Inflammatory macrophage treated with lipopolysaccharide for 4 hours (primary cell): Measurements from ENCODE around the gene SRSF8.
A peak's percentile ranks its signal among the peaks of the same experiment; 100 is the strongest.

Experiments
- DNase-seq: peaks from one replicate; pipeline ENCODE4 v3.0.0-alpha.2; 2020

The SRSF8 gene

DNA sequence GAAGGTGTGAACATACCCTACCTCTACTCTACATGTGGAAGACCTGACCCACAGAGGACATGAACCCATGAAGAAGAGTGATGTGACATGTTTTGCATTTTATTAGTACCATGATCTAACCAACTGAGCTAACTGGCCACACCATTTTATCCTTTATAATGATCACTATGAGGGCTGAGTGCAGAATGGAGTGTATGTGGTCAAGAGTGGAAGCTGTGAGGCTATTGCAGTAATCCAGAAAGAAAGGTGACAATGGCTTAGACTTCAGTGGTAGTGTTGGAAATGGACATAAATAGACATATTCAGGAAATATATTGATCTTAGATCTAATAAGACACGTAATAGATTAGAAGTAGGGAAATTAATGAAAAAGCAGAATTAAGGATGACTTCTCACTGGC lies 3.8 kb downstream of the SRSF8 start:
- no peak for DNase-seq

DNA sequence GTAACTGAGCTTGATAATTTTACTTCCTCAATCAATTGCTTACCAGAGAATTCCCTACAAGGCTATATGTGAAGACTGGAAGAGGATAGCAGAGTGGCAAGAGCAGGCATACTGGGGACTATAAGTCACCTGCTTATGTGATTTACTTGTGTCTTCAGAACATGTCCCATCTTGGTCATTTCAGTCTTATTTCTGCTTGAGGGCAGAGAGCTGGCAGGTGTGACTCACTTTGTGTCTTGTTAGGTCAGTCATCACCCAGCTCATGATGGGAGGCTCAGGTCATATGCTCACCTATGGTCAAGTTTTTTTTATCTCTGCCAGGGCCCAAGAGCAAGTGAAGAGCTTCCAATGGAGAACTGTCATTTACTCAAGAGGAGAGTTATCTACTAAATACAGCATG lies 6.2 kb downstream of the SRSF8 start:
- no peak for DNase-seq

DNA sequence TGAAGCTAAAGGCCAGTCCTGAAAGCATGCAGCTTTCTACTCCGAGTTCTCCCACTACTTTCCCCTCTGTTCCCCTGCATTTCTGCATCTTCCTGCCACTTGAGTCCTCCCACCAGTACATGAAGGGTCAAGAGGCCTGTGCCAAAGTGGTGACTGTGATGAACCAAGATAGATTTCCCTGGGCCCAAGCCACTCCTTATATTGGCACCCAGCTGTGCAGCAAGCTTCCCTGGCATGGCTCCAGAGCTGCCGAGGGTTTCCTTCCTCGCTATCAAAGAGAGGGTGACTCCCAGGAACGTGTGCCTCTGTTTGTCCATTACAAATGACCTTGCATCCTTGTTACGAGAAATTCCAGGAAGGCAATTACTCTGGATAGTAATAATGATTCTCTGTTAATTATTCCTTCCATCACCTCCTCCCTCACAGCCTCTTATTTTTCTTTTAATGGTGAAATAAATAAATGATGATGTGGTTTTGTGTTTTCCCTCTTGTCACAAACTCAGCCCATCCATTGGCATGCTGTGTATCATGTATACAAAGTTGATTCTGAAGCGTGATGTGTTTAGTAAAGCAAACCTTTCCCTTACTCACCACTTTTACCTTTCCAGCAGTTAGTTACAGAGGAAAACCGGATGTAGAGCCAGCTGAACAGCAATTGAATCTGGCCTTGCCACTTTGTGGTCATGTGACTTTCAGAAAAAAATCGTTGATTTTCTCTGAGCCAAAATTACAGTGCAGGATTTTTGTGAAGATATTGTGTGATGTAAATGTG lies 8.3 kb downstream of the SRSF8 start:
- DNase-seq, result no peak

DNA sequence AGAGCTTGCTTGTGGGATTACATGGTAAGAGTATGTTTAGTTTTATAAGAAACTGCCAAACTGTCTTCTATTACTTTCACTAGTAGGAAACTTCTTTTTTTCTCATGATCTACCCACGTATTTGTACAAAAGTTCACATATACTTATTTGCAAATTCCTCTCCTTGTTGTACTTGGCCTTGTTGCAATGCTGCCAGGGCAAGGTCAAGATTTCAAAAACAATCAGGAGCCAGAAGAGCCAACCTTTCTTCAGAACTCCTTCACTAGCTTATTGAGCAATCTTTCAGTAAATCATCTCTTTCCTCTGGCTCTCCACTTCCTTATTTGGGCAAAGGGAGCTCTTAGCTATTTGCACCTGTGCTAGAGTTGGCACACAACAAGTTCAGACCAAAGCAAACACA lies 9.7 kb downstream of the SRSF8 start:
- peak; percentile 28 for DNase-seq

DNA sequence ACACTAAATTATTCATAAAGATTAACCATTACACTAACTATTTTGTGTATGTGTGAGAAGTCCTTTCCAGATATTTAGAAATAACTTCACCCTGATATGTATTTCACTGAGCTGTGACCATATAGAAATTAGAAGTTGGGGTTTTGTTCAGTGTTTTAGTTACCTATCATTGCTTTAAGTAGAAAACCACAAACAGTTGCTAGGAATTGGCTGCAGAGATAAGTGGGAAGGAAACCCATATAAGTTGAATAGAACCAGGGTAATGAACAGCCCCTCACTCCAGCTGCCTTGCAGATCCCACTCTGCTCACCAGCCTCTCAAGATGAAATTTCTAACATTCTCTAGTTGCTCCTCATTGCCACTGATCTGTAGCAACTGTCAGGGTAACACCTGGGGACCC lies 10.3 kb downstream of the SRSF8 start:
- no peak for DNase-seq

DNA sequence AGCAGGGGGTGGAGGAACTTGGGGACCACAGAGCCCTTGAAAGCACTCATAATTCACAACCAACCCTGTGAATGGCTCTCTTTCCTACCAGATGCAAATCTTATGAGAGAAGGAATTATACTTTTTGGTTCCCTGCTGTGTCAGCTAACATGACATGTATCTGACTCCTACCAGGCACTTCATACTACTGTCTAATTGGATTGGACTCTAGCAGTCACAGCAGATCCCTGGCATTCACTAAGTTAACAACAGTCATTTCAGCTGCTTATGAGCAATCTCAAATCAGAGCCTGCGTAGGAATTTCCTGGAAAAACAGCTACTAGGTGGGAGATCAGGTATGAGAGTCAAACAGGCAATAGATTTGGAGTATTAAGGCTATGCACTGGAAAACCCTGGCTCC lies 11.8 kb downstream of the SRSF8 start:
- no peak for DNase-seq

DNA sequence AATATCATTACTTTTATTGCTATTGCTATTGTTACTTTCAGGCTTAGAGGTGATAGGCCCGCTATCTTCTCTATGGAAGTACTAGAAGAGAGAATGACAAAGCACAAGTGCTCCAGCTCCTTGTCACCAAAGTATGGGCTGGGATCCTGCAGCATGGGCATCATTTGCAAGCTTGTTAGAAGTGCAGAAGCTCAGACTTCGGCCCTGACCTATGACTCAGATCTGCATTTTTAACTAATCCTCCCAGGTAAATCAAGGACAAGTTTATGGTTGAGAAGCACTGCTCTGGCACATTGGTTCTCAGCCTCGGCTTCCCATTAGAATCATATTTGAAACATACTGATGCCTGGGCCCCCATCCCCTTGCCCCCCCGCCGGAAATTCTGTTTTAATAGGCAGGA lies 14.3 kb downstream of the SRSF8 start:
- DNase-seq, result no peak

DNA sequence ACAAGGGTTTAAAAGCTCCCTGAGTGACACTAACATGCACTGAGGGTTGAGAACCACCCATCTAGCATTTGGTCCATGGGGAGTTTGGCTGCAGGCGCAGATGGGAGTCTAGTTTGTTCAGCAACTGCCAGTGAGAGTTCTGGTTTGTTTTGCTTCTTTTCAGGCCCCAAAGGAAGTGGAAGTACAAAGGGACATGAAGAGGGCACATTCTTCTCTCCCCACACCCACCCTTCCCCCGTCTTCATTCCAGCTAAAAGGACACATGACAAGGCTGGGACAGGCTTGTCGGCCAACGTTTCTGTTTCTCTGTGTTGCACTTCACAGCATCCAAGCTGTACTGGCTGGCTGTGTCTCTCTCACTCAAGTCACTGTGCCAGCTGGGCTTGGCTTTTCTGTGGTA lies 14.7 kb downstream of the SRSF8 start:
- DNase-seq, result no peak

DNA sequence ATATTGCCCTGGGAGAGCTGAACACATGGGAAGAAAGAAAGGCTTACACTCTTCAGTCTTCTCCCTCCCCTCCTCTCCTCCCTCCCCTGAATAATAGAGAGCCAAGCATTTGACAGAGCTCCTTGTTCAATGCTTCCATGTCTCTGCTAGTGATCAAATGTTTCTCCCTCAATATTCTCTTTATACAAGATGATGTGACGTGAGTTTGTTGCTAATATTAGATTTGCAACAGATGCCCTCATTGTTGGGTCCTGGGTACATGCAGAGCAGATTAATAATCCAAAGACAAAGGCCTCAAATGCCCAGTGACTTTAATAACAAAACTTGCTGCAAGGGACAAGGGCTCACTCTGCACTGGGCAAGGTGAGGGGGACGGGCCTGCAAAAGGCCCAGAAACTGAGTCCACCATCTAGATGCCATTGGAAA lies 15.9 kb downstream of the SRSF8 start:
- no peak for DNase-seq

DNA sequence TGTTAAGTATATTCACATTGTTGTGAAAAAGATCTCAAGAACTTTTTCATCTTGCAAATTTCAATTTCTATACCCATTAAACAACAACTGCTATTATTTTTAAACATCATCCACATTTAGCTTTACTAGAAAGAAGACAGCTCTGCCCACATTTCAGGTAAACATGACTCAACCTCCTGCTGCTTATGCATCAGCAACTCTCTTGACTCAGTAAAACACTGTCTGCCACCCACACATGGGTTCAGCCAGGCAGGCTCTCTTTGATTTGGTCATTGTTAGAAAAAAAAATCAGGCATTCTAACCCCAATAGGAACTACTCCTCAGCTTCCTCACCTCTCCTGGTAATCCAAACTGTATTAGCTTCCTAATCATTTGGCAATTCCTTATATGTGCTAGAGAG lies 17.8 kb downstream of the SRSF8 start:
- peak; percentile 81 for DNase-seq

DNA sequence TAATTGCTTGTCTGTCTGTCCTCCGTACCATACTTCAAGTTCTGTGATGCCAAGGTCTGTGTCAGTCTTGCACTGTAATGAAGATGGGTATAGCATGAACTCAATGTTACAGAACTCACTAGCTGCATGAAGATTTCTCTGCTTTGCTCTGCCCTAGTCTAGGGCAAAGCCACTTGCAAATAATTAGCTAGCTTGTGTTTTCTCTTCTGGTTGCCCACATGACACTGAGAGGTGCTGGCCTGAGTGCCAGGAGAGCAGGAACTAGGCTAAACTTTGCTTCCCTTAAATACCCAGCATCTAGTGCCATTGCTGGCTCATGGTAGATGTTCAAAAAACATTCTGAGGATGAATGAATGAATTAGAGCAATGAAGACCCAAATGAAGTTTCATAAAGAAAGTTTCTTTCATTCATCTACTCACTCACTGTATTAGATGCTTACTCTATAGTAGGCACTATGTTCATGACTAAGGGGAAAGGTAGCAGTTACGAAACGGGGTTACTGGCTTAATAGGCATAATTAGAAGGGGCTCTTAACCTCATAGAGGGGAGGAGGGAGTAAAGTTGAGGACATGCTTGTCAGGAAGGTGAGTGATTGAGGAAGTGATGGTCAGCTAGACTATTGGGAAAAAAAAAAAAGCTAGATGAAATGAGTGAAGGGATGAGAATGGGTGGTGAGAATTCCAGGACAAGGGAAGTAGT lies 18.5 kb downstream of the SRSF8 start:
- DNase-seq, result peak; percentile 9

DNA sequence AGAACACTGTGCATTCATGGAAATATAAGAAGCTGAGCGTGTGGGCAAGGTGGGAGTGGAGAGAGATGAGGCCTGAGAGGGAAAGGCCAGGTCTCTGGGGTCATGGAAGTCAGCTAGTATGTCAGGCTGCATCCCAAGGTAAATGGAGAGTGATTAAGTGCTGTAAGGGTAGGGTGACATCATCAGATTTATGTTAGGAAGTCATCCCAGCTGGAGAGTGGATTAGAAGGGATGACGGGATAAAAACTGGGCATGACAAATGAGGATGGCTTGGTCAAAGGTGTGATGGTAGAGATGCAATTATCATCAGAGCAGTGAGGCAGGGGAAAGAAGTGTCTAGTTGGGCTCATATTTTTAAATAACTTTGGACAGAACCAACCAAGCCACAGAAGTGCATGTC lies 19.4 kb downstream of the SRSF8 start:
- DNase-seq, result no peak

DNA sequence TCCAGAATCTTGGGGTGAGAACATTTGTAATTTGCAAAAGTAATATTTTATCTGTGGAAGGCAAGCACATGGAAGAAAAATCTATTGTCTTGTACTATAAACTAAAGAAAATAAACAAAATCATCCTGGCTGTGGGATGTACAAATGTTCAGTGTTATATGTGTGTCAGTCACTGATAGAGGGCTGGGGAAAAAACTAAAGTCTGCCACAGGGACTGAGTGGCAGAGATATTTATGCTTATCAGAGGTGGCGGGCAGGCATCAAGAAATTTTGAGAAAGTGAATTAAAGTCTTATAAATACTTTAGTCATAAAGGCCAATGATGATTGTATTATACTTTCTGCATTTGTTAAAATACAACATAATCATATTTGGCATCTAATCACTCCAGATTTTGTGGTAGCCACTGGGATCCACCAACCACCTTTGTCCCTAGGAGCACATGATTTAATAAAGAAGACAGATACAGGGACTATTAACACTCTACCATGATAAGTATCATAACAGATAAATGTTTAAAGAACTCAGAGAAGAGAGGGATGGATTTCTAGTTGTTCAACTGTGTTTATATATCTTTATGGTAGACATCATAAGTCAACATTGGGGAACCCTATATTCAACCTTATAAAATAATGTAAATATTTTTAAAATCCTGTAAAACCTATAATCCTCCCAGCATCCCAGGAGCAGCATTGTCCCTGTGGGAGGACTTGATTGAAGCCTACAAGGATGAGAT lies 20.3 kb downstream of the SRSF8 start:
- DNase-seq, result no peak

DNA sequence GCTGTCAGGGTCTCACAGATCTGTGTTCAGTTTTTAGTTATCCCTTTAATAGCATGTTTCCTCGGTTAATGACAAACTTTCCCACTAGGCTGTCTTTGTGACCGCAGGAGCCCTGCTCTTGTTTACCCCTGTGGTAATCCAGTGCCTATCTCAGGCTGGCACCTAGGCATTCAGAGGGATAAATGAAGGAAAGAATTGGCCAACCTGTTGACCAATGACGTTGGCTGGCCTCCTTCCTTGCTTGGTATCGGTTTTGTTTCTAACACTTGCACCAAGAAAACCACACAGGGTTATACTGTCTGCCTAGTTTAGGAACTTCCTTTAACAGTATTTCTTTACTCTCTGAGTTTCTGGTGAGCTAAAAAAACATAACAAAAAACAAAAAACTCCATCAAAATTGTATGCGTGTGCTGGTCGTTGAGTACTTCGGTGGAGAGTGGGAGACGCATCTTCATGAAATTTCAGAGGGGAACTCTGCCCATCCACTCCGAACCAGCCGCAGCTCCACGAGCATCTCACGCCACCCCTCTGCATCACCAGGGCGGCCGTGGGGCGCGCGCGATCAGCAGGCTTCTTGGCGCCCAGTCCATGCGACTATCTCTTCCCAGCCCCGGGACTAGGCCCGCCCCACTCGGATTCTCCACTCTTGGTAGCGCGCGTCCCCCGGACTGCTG lies 22.4 kb downstream of the SRSF8 start:
- peak; percentile 79 for DNase-seq

DNA sequence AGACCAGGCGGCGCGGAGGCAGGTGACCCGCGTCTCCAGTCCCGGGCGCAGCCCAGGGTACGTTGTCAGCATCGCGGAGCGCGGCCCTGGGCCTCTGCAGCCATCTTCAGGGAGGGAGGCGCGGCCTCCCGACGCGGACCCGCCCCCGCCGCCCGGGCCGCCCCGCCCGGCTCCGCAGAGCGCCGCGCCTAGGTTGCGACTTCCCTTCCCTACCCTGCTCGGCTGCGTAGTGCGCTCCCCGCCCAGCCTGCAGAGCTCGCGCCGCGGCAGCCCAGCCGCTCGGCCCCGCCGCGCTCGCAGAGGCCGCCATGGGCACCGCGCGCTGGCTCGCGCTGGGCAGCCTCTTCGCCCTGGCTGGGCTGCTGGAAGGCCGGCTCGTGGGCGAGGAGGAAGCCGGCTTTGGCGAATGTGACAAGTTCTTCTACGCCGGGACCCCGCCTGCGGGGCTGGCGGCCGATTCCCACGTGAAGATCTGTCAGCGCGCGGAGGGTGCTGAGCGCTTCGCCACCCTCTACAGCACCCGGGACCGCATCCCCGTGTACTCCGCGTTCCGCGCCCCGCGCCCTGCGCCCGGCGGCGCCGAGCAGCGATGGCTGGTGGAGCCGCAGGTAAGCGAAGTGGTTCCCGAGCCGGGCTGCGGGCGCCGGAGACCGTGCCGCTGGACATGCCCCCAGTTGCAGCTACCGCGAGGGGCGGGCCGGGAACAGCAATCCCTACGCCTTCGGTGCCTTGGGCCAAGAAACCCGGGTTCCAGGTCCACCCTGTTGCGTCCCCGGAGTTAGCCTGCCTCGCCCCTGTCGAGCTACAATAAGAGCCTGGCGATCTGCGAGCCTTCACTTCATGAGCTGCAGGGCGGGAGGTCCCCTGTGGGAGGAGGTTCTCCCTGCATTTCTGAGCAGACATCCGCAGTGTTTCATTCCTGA lies 23.2 kb downstream of the SRSF8 start, which contains the start of gene ENDOD1:
ENDOD1 (plus strand) TSS at position 227 of the 923 bp plus-strand sequence; CDS start at position 309, 82 bp downstream.
- DNase-seq, result peak; percentile 90

DNA sequence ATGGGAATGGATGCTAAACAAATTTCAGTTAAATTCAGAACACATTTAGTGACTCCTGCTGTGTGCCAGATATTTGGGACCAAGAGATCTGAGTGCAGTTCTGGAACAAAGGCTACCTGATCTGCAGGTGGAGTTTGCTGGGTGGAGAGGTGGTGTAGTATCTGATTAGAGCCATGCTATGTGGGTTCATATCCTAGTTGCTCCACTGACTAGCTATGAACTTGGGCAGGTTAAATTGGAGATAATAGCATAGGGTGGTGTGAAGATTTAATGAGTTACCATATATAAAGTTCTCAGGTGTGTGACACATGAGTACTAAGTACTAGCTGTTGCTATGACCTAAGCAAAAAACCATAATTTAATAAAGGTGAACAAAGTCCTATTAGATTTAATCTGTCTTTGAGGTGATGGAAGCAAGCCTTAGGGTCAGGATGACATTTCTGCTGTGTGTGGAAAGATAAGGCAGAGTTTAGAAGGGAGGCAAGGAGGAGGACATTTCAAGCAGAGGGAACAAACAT lies 25.0 kb downstream of the SRSF8 start:
- no peak for DNase-seq

DNA sequence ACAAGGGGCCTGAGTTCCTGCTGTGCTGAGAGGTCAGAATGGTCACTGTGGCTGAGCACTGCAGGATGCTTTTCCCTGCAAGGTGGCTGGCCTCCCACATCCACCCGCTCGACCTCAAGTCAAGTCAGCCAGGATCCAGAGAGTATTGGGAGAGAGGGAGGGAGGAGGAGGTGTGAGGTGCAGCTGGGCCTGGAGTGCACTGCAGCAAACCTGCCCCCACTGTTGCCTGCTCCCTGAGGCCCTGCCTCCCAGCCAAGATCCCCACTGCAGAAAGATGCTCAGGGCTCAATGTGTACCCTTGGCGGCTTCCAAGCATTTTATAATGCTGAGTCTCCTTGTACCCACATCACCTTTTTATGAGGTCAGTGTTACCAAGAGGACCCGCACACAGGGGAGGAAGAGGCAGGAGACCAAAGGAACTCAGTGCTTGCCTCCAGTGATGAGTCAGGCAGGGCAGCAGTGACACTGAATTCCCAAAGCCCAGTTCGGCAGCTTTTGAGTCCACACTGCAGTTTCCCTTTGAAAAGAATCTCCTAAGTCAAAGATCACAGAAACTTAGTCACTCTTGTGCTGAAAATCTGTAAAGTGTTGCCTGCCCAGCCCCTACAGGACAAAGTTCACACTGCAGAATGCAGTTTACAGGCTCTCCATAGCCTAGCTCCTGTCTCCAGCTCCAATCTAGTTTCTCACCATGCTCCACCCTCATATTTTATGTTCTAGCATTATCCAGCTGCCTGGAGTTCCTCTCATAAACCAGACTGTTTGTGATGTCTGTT lies 26.0 kb downstream of the SRSF8 start:
- DNase-seq, result peak; percentile 61

DNA sequence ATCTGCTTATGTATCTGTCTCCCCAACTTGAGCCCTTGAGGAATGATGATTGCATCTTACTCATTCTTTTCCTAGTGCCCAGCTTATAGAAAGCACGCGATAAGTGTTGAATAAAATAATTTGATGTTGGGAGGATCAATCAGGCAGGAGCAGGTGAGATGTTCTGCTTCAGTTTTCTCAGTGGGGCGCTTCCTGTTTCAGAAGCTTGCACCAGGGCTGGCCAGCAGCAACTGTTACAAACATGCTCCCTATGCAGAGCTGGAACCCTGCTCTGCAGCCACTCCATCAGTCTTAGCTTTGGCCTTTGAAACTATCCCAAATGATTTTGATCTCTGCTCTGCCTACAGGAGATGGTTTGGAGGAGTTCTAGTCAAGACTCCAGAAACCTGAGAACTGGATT lies 26.8 kb downstream of the SRSF8 start:
- DNase-seq, result no peak

DNA sequence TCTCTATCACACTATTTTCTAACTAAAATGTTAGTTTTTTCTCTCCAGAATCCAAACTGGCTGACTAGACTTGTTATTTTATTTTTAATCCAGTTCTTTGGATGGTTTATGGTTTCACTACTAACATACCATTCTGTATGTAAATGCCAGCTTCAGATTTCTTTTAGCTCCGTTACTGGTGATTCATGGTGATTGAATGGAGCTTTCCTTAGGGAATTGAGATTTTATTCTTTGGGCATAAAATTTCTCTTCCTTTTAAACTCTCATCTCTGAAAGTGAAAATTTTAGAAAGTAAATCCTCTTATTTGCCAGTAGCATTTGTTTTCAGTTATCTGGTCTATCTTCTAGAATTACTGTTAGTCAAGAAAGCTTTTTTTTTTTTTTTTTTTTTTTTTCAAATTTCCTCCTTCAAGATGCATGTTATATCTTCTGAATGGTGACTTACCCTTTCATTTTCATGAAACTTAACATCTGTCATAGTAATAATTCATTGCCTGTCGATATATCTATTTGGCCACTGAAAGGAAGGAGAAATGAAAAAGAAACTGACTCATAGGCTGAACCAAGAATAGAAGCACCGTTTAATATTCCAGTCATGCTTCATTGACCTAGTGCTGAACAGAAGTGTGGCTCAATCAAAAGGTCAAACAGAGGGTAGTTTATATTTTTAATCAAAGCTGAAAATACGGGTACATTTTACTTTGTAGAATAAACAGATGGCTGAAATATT lies 29.3 kb downstream of the SRSF8 start:
- DNase-seq, result peak; percentile 92

DNA sequence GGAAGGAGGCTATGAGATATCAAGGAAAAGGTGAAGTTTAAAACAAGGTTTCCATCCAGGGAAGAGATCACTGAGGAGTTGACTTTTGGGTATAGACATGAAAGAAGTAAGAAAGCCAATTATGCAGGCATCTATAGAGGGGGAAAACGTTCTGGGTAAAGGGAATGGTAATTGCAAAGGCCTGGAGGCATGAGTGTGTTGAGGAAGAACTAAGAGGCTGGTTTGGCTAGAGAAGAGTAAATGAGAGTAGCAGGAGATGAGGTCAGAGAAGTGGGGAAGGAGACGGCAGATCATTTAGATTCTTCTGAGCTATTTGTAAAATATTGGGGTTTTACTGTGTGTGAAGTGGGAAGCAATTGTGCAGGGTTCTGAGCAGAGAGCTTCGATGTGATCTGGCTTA lies 30.5 kb downstream of the SRSF8 start:
- no peak for DNase-seq
